Gastroesophageal sphincter (tissue), 3 donors: ENCODE results near the gene CGGBP1.

Source experiments
- POLR2AphosphoS5 ChIP-seq: sonication (generic); formaldehyde crosslinking; IDR thresholded peaks from one replicate; pipeline ENCODE4 v1.6.1; 2017; ENCODE audit warnings: antibody characterized with exemption
- TF ChIP-seq, protein P1 (sequence below), 4 experiments: fragments of 200-600 bp in 2 of 4; fragments of 450-650 bp in 2 of 4; sonication (generic) in 1 of 4; IDR thresholded peaks; one replicate each; pipeline ENCODE4 v1.5.1; 2017 to 2019; ENCODE audit warnings: antibody characterized with exemption in 4 of 4, mild to moderate bottlenecking in 2 of 4, moderate library complexity in 2 of 4

DNA sequence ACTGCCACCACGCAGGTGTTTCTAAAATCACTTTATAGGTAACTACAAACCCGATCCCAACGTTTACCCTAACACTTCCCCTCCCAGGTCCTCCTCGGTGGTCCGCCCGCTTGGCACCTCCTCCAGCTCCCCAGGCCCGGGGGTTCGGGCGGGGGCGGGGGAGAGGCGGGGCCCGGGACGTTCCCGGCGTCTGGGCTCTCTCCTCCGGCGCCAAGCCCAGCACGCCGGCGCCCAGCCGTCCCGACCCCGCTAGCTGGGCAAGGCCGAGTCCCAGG, 562 bp downstream of the CGGBP1 start:
- TF ChIP-seq, protein P1, sequence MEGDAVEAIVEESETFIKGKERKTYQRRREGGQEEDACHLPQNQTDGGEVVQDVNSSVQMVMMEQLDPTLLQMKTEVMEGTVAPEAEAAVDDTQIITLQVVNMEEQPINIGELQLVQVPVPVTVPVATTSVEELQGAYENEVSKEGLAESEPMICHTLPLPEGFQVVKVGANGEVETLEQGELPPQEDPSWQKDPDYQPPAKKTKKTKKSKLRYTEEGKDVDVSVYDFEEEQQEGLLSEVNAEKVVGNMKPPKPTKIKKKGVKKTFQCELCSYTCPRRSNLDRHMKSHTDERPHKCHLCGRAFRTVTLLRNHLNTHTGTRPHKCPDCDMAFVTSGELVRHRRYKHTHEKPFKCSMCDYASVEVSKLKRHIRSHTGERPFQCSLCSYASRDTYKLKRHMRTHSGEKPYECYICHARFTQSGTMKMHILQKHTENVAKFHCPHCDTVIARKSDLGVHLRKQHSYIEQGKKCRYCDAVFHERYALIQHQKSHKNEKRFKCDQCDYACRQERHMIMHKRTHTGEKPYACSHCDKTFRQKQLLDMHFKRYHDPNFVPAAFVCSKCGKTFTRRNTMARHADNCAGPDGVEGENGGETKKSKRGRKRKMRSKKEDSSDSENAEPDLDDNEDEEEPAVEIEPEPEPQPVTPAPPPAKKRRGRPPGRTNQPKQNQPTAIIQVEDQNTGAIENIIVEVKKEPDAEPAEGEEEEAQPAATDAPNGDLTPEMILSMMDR (IDR thresholded peaks at IDR 0.05) = no peak
- no peak for TF ChIP-seq POLR2AphosphoS5
